IMR-90 (cell line): ENCODE measurements around the gene PPP2R1B. TPM values are rescaled to one million over a fixed set of nuclear protein-coding genes. Genes with fewer than 3 reads are reported as not detected.

Experiments
- ATAC-seq: fragments of 200-7000 bp; cut with Tn5 transposase; 2 replicates; pipeline ENCODE4 v1.9.1; 2020; ENCODE audit warnings: low read depth, mild to moderate bottlenecking, moderate library complexity
- BruUV-seq: library from RNA; stranded (reverse); fragments of 400-500 nt; replicated peaks from 2 replicates; lab custom pipeline; 2021; lab: Mats Ljungman, UMichigan
- CTCF ChIA-PET: fragments of 300-600 bp; formaldehyde crosslinking; extraction: SDS; loops from one replicate; lab custom pipeline; 2021; ENCODE audit warnings: antibody characterized with exemption; lab: Yijun Ruan, JAX
- POLR2A ChIA-PET: fragments of 300-600 bp; sonication (Branson Sonifier 250); formaldehyde crosslinking; loops from one replicate; lab custom pipeline; 2022; ENCODE audit warnings: antibody characterized with exemption; ENCODE audit not compliant: unreplicated experiment; lab: Charles Lee
- DNase-seq: peaks from one replicate; pipeline ENCODE4 v3.0.0; 2013
- H2AFZ ChIP-seq: replicated peaks from 2 replicates; pipeline ENCODE3; 2013; ENCODE audit warnings: low read length, mild to moderate bottlenecking; ENCODE audit not compliant: poor library complexity
- H2AK5ac ChIP-seq: 2 replicates; pipeline ENCODE4 v1.6.1; 2013; ENCODE audit warnings: low read depth, low read length, inconsistent platforms
- H2AK9ac ChIP-seq: replicated peaks from 2 replicates; pipeline ENCODE3; 2013; ENCODE audit warnings: mild to moderate bottlenecking, low read depth, low read length, moderate library complexity; ENCODE audit not compliant: poor library complexity
- H2BK120ac ChIP-seq: 2 replicates; pipeline ENCODE4 v1.6.1; 2013; ENCODE audit warnings: low read depth, low read length, inconsistent platforms
- H2BK15ac ChIP-seq: 3 replicates; pipeline ENCODE4 v1.6.1; 2013; ENCODE audit warnings: low read depth, low read length, inconsistent platforms
- H2BK20ac ChIP-seq: 2 replicates; pipeline ENCODE4 v1.6.1; 2013; ENCODE audit warnings: low read depth, mild to moderate bottlenecking, inconsistent platforms, low read length, moderate library complexity
- H2BK5ac ChIP-seq: 2 replicates; pipeline ENCODE4 v1.6.1; 2013; ENCODE audit warnings: mild to moderate bottlenecking, low read depth, low read length, inconsistent platforms; ENCODE audit not compliant: poor library complexity, severe bottlenecking
- H3K14ac ChIP-seq: replicated peaks from 2 replicates; pipeline ENCODE4 v1.6.1; 2013; ENCODE audit warnings: low read depth, low read length, inconsistent platforms
- H3K18ac ChIP-seq: 2 replicates; pipeline ENCODE4 v1.6.1; 2013; ENCODE audit warnings: low read depth, low read length, control low read depth
- H3K23ac ChIP-seq: 2 replicates; pipeline ENCODE4 v1.6.1; 2013; ENCODE audit warnings: low read depth, low read length, inconsistent platforms
- H3K27ac ChIP-seq: 2 replicates; pipeline ENCODE4 v1.5.1; 2013; ENCODE audit warnings: mild to moderate bottlenecking, control low read depth, low read length; ENCODE audit not compliant: insufficient read depth
- H3K27me3 ChIP-seq: 2 replicates; pipeline ENCODE4 v1.6.1; 2013; ENCODE audit warnings: low read length; ENCODE audit not compliant: control insufficient read depth, insufficient read depth
- H3K36me3 ChIP-seq: 2 replicates; pipeline ENCODE4 v1.6.1; 2013; ENCODE audit warnings: low read length, mixed read lengths; ENCODE audit not compliant: control insufficient read depth, insufficient read depth
- H3K4ac ChIP-seq: 2 replicates; pipeline ENCODE4 v1.6.1; 2013; ENCODE audit warnings: low read depth, low read length, inconsistent platforms
- H3K4me1 ChIP-seq: 2 replicates; pipeline ENCODE4 v1.6.1; 2013; ENCODE audit warnings: low read length, mixed read lengths; ENCODE audit not compliant: control insufficient read depth, insufficient read depth
- H3K4me2 ChIP-seq: 2 replicates; pipeline ENCODE4 v1.6.1; 2013; ENCODE audit warnings: low read depth, mild to moderate bottlenecking, control low read depth, low read length, moderate library complexity
- H3K4me3 ChIP-seq: 2 replicates; pipeline ENCODE4 v1.5.1; 2013; ENCODE audit warnings: low read depth, mild to moderate bottlenecking, control low read depth, low read length, moderate library complexity; ENCODE audit not compliant: insufficient read depth
- H3K56ac ChIP-seq: 2 replicates; pipeline ENCODE4 v1.6.1; 2013; ENCODE audit warnings: low read length, inconsistent platforms; ENCODE audit not compliant: insufficient read depth; ENCODE audit errors: extremely low read depth
- H3K79me1 ChIP-seq, 2 experiments: 2 replicates each; pipeline ENCODE4 v1.6.1; 2013; ENCODE audit warnings: low read length in 2 of 2, inconsistent platforms in 1 of 2, low read depth in 1 of 2
- H3K9ac ChIP-seq: 2 replicates; pipeline ENCODE4 v1.6.1; 2013; ENCODE audit warnings: low read depth, low read length, control low read depth
- H3K9me1 ChIP-seq: 2 replicates; pipeline ENCODE4 v1.6.1; 2013; ENCODE audit warnings: low read length, inconsistent platforms; ENCODE audit not compliant: insufficient read depth
- H3K9me3 ChIP-seq: 2 replicates; pipeline ENCODE4 v1.6.1; 2013; ENCODE audit warnings: low read length; ENCODE audit not compliant: control insufficient read depth, insufficient read depth
- H4K20me1 ChIP-seq: 2 replicates; pipeline ENCODE4 v1.6.1; 2013; ENCODE audit warnings: low read length, inconsistent platforms; ENCODE audit not compliant: insufficient read depth
- H4K5ac ChIP-seq: 2 replicates; pipeline ENCODE4 v1.6.1; 2013; ENCODE audit warnings: mild to moderate bottlenecking, low read depth, low read length, control low read depth
- H4K8ac ChIP-seq, 2 experiments: 2 replicates each; pipeline ENCODE4 v1.6.1; 2013; ENCODE audit warnings: low read depth in 2 of 2, low read length in 2 of 2, control low read depth in 1 of 2, inconsistent platforms in 1 of 2
- H4K91ac ChIP-seq: 2 replicates; pipeline ENCODE4 v1.6.1; 2013; ENCODE audit warnings: low read depth, low read length, inconsistent platforms; ENCODE audit not compliant: insufficient read depth
- CEBPB ChIP-seq: IDR thresholded peaks from 2 replicates; pipeline ENCODE4 v1.6.1; 2012; ENCODE audit warnings: low read depth, low read length, improper control_type of control experiment
- NFE2L2 ChIP-seq: fragments of 150-350 bp; IDR thresholded peaks from 2 replicates; pipeline ENCODE4 v1.6.1; 2016; ENCODE audit warnings: low read depth, mild to moderate bottlenecking, low read length
- RAD21 ChIP-seq: IDR thresholded peaks from 2 replicates; pipeline ENCODE4 v1.6.1; 2012; ENCODE audit warnings: low read length, improper control_type of control experiment
- RFX5 ChIP-seq: IDR thresholded peaks from 2 replicates; pipeline ENCODE4 v1.8.0; 2012; ENCODE audit warnings: low read depth, mild to moderate bottlenecking, low read length, moderate library complexity
- SMC3 ChIP-seq: fragments of 150-350 bp; IDR thresholded peaks from 2 replicates; pipeline ENCODE4 v1.6.1; 2016; ENCODE audit warnings: low read depth, mild to moderate bottlenecking, antibody characterized with exemption, low read length, moderate library complexity
- WGBS, 2 experiments: methylation state at CpG; one replicate each; pipeline versions ENCODE4 v1.1.5 to v1.1.7; 2013; ENCODE audit warnings: missing lambda C conversion rate in 2 of 2; ENCODE audit not compliant: insufficient read length in 1 of 2; ENCODE audit errors: extremely low coverage in 2 of 2; 5-methylcytosine and 5-hydroxymethylcytosine counted together
- dilution Hi-C: fragments of 300-500 bp; cut with HindIII; formaldehyde crosslinking; loops from one replicate; pipeline ENCODE4 v1.14.3; 2018; ENCODE audit warnings: low sequenced_read_pairs; ENCODE audit not compliant: unreplicated experiment
- in situ Hi-C: fragments of 300-500 bp; cut with MboI; formaldehyde crosslinking; loops from 3 replicates; pipeline ENCODE4 v1.14.3; 2019; ENCODE audit warnings: low sequenced_read_pairs, inconsistent platforms, mixed read lengths
- intact Hi-C: fragments of 100-400 bp; cut with micrococcal nuclease; formaldehyde crosslinking; loops from 2 replicates; pipeline ENCODE4 v1.10.0; 2022
- polyA plus RNA-seq, 3 experiments: library from polyadenylated mRNA; depleted of rRNA; stranded (reverse); fragments of >200 nt; gene quantifications; 2 replicates each; pipeline ENCODE4 v1.2.3, GENCODE V29; 2012; ENCODE audit warnings: low replicate concordance in 1 of 3
- total RNA-seq: library from RNA; depleted of rRNA; stranded (reverse); fragments of >200 nt; gene quantifications from 2 replicates; pipeline ENCODE4 v1.2.3, GENCODE V29; 2012
- TF ChIP-seq, protein P1 (sequence below): conservative IDR thresholded peaks from 2 replicates; pipeline ENCODE4 v1.5.1; 2012; ENCODE audit warnings: mild to moderate bottlenecking, low read depth, low read length, improper control_type of control experiment

PPP2R1B gene
- total and polyA plus RNA-seq, 2 of the 4 experiments (the other 2 are of a cell fraction) = 23.0 to 62.9 TPM

DNA sequence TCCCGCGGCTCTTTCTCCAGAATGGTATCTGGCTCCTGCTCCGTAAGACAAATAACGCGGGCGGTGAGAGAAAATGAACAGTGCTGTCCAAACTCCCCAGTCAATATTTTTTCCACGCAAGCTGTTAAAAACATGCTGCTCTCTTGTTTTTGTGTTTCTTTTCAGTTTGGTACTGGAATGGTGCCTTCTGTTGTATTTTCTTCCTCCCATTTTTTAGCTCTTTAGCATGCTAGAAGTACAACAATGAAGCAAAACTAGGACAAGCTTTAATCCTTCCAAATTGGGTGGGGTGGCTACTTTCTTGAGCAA lies 599 bp upstream of the PPP2R1B start:
- Histone ChIP-seq H3K18ac (peak overlapping the region; percentile 49), H2AFZ (peak overlapping the region; percentile 95), H4K20me1 (peaks cover 4% of the 10 kb centered on the region), H2AK9ac (peak overlapping the region; percentile 66), H3K4me1 (peaks cover 8% of the 10 kb centered on the region; the same call in 1 of the 2 replicates), H2BK20ac (peak overlapping the region; percentile 56; the same call in 1 of the 2 replicates), H3K36me3 (peaks cover 16% of the 10 kb centered on the region), H3K79me1 (peaks cover 15 to 40% of the 10 kb centered on the region in 2 experiments), H3K27me3 (no peaks in the 10 kb centered on the region), H3K9me1 (peaks cover 3% of the 10 kb centered on the region; the same call in 1 of the 2 replicates), H2AK5ac (no peak overlapping the region), H3K23ac (peak overlapping the region; percentile 89), H3K4ac (peak overlapping the region; percentile 90), H3K4me3 (peak overlapping the region; percentile 83), H3K27ac (peak overlapping the region; percentile 88), H3K9me3 (no peaks in the 10 kb centered on the region), H4K8ac (peak overlapping the region; percentile 18 to 94; a peak in 3 of 4 replicates), H3K14ac (peak overlapping the region; percentile 92), H2BK5ac (peak overlapping the region; percentile 79), H3K9ac (peak overlapping the region; percentile 89), H2BK120ac (peak overlapping the region; percentile 45), H4K91ac (peak overlapping the region; percentile 90), H2BK15ac (peak overlapping the region; percentile 55; the same call in 2 of the 3 replicates), H4K5ac (peak overlapping the region; percentile 60), H3K56ac (peak overlapping the region; percentile 89), H3K4me2 (peak overlapping the region; percentile 85)
- in situ Hi-C loops = no loop called here
- dilution Hi-C loops = no loop called here
- intact Hi-C loops = loop anchor here (2.0 kb wide), 1 partner anchor 164 kb away; the partner anchor contains the start of gene SIK2
- no peak for TF ChIP-seq CEBPB
- no peak for TF ChIP-seq NFE2L2
- TF ChIP-seq SMC3 = no peak
- TF ChIP-seq, protein P1, sequence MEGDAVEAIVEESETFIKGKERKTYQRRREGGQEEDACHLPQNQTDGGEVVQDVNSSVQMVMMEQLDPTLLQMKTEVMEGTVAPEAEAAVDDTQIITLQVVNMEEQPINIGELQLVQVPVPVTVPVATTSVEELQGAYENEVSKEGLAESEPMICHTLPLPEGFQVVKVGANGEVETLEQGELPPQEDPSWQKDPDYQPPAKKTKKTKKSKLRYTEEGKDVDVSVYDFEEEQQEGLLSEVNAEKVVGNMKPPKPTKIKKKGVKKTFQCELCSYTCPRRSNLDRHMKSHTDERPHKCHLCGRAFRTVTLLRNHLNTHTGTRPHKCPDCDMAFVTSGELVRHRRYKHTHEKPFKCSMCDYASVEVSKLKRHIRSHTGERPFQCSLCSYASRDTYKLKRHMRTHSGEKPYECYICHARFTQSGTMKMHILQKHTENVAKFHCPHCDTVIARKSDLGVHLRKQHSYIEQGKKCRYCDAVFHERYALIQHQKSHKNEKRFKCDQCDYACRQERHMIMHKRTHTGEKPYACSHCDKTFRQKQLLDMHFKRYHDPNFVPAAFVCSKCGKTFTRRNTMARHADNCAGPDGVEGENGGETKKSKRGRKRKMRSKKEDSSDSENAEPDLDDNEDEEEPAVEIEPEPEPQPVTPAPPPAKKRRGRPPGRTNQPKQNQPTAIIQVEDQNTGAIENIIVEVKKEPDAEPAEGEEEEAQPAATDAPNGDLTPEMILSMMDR = no peak
- TF ChIP-seq RAD21 = no peak
- no peak for TF ChIP-seq RFX5
- DNase-seq = no peak
- POLR2A ChIA-PET = interaction anchor here (0.8 kb wide), 1 partner anchor 33 kb away, joined by 3 read pairs; no protein-coding TSS in a partner anchor
- no CpG with 5 or more reads among the region's 7 CpGs for WGBS, 2 experiments
- BruUV-seq = no TSS peak
- ATAC-seq = peak; percentile 48
- CTCF ChIA-PET = interaction anchor here (0.6 to 2.5 kb wide), 4 partner anchors 125 to 187 kb away, joined by 3 to 15 read pairs (median 4); no protein-coding TSS in a partner anchor
